ENCODE measurements around the gene ADAT3.

Gene ADAT3

GRCh38 chr19:1905110-1905862 lies at the start of gene ADAT3, which contains the start of gene SCAMP4:
ADAT3 (plus strand) TSS chr19:1905399; CDS start chr19:1912048, 6,649 bp downstream.
SCAMP4 (plus strand) TSS chr19:1905399; CDS start chr19:1915020, 9,621 bp downstream.
- in situ Hi-C loops (cut with HindIII; ENCODE audit: low sequenced_read_pairs): no loop called here

GRCh38 chr19:1855828-1856255 lies 49.4 kb upstream of the ADAT3 start:
- in situ Hi-C loops (cut with HindIII; ENCODE audit: low sequenced_read_pairs): no loop called here

- in situ Hi-C loops (cut with HindIII; ENCODE audit: low sequenced_read_pairs): no loop called here
Observed at GRCh38 chr19:1856345-1856697, 48.9 kb upstream of the ADAT3 start.

GRCh38 chr19:1856698-1857603 lies 48.2 kb upstream of the ADAT3 start:
- in situ Hi-C loops (cut with HindIII; ENCODE audit: low sequenced_read_pairs): no loop called here

GRCh38 chr19:1857648-1858326 lies 47.4 kb upstream of the ADAT3 start:
- in situ Hi-C loops (cut with HindIII; ENCODE audit: low sequenced_read_pairs): no loop called here

- in situ Hi-C loops (cut with HindIII; ENCODE audit: low sequenced_read_pairs): no loop called here
Observed at GRCh38 chr19:1858412-1859081, 46.7 kb upstream of the ADAT3 start.

GRCh38 chr19:1859331-1859781 lies 45.8 kb upstream of the ADAT3 start:
- in situ Hi-C loops (cut with HindIII; ENCODE audit: low sequenced_read_pairs): no loop called here

GRCh38 chr19:1860042-1860775 lies 45.0 kb upstream of the ADAT3 start:
- in situ Hi-C loops (cut with HindIII; ENCODE audit: low sequenced_read_pairs): no loop called here

- in situ Hi-C loops (cut with HindIII; ENCODE audit: low sequenced_read_pairs): no loop called here
Observed at GRCh38 chr19:1860821-1861598, 44.2 kb upstream of the ADAT3 start.

GRCh38 chr19:1861599-1862031 lies 43.6 kb upstream of the ADAT3 start:
- in situ Hi-C loops (cut with HindIII; ENCODE audit: low sequenced_read_pairs): no loop called here

- in situ Hi-C loops (cut with HindIII; ENCODE audit: low sequenced_read_pairs): no loop called here
Observed at GRCh38 chr19:1862068-1862423, 43.2 kb upstream of the ADAT3 start.

GRCh38 chr19:1862424-1863327 lies 42.5 kb upstream of the ADAT3 start:
- in situ Hi-C loops (cut with HindIII; ENCODE audit: low sequenced_read_pairs): no loop called here

GRCh38 chr19:1863328-1863637 lies 41.9 kb upstream of the ADAT3 start, which contains the start of gene KLF16:
KLF16 (minus strand) TSS chr19:1863579; CDS start chr19:1863497, 82 bp downstream.
- in situ Hi-C loops (cut with HindIII; ENCODE audit: low sequenced_read_pairs): no loop called here

- in situ Hi-C loops (cut with HindIII; ENCODE audit: low sequenced_read_pairs): no loop called here
Observed at GRCh38 chr19:1863638-1864479, 41.3 kb upstream of the ADAT3 start.

- in situ Hi-C loops (cut with HindIII; ENCODE audit: low sequenced_read_pairs): no loop called here
Observed at GRCh38 chr19:1864480-1865171, 40.6 kb upstream of the ADAT3 start.

- in situ Hi-C loops (cut with HindIII; ENCODE audit: low sequenced_read_pairs): no loop called here
Observed at GRCh38 chr19:1865172-1866010, 39.8 kb upstream of the ADAT3 start.
